ENCODE measurements around the gene TEX9. TPM values are rescaled to one million over a fixed set of nuclear protein-coding genes. Genes with fewer than 3 reads are reported as not detected.
"Not testable (repeated sequence)": the region's sequence is repeated elsewhere in the genome, so short reads cannot be mapped to it uniquely, and the experiment has no call there.

Gene TEX9
- total RNA-seq, 1 experiment from 2014 or later = 8.4 TPM

GRCh38 chr15:56371495-56372147, 6.4 kb downstream of the TEX9 start:
- no peak overlapping the region for H3T11ph ChIP-seq (ENCODE audit: low read length)
- no peak overlapping the region for H4K91ac ChIP-seq (ENCODE audit: insufficient read length, low read depth, low read length)
- no peak overlapping the region for H3K9ac ChIP-seq (ENCODE audit: extremely low read depth, insufficient read length, low read length)
- H2BK12ac ChIP-seq (ENCODE audit: insufficient read length, low read depth, low read length) = no peak overlapping the region
- Mint-ChIP-seq H3K9me3 (no peaks in the 10 kb centered on the region; a peak in 1 of 5 replicates), H3K4me1 (peaks cover 9 to 14% of the 10 kb centered on the region in 2 experiments), H3K4me3 (no peak overlapping the region), H3K36me3 (ENCODE audit: insufficient read depth in 1 of 3, low read depth in 3 of 3) (peaks cover 3 to 7% (median 6%) of the 10 kb centered on the region in 3 experiments), H3K27ac (no peak overlapping the region), H3K27me3 (ENCODE audit: low read depth) (no peaks in the 10 kb centered on the region)
- no peak overlapping the region for H3K27ac ChIP-seq (ENCODE audit: insufficient read length, low read depth, low read length)
- H3K4ac ChIP-seq (ENCODE audit: low read depth, low read length) = no peak overlapping the region
- H3K23me2 ChIP-seq (ENCODE audit: insufficient read length, low read depth, low read length, poor library complexity, severe bottlenecking) = no peaks in the 10 kb centered on the region
- H3K23ac ChIP-seq (ENCODE audit: insufficient read length, low read depth, low read length) = no peak overlapping the region
- H3K56ac ChIP-seq (ENCODE audit: insufficient read length, low read depth, low read length) = no peak overlapping the region
- H3K4me1 ChIP-seq (ENCODE audit: insufficient read depth, low read length) = no peaks in the 10 kb centered on the region; the same call in 1 of the 2 replicates
- H3K27me3 ChIP-seq (ENCODE audit: insufficient read depth, low read length) = no peaks in the 10 kb centered on the region
- no peak overlapping the region for H2AK5ac ChIP-seq (ENCODE audit: insufficient read length, low read length)
- H2BK120ac ChIP-seq (ENCODE audit: low read depth, low read length, poor library complexity, severe bottlenecking) = no peak overlapping the region
- H2BK20ac ChIP-seq (ENCODE audit: low read depth, low read length, poor library complexity, severe bottlenecking) = no peak overlapping the region
- no CpG with 5 or more reads among the region's 2 CpGs for WGBS (ENCODE audit: extremely low coverage, insufficient read length, low lambda C conversion rate)
- no peak overlapping the region for H4K5ac ChIP-seq (ENCODE audit: insufficient read length, low read depth, low read length)
- H3K14ac ChIP-seq (ENCODE audit: insufficient read depth, low read length) = no peak overlapping the region
- no peak overlapping the region for H2BK15ac ChIP-seq (ENCODE audit: low read depth, low read length)
- H3K79me2 ChIP-seq (ENCODE audit: insufficient read depth, low read length) = no peaks in the 10 kb centered on the region
- H4K8ac ChIP-seq (replicated peaks; ENCODE audit: insufficient read length, low read depth, low read length) = no peak overlapping the region
- TF ChIP-seq, protein P1, sequence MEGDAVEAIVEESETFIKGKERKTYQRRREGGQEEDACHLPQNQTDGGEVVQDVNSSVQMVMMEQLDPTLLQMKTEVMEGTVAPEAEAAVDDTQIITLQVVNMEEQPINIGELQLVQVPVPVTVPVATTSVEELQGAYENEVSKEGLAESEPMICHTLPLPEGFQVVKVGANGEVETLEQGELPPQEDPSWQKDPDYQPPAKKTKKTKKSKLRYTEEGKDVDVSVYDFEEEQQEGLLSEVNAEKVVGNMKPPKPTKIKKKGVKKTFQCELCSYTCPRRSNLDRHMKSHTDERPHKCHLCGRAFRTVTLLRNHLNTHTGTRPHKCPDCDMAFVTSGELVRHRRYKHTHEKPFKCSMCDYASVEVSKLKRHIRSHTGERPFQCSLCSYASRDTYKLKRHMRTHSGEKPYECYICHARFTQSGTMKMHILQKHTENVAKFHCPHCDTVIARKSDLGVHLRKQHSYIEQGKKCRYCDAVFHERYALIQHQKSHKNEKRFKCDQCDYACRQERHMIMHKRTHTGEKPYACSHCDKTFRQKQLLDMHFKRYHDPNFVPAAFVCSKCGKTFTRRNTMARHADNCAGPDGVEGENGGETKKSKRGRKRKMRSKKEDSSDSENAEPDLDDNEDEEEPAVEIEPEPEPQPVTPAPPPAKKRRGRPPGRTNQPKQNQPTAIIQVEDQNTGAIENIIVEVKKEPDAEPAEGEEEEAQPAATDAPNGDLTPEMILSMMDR (conservative IDR thresholded peaks at IDR 0.05) = no peak
- no peaks in the 10 kb centered on the region for H3K9me3 ChIP-seq (ENCODE audit: control insufficient read depth, low read depth, low read length)
- no peaks in the 10 kb centered on the region for H3K79me1 ChIP-seq (ENCODE audit: insufficient read depth, low read depth, low read length, poor library complexity, severe bottlenecking)
- H2BK5ac ChIP-seq (ENCODE audit: insufficient read length, low read length) = no peak overlapping the region
- H2AFZ ChIP-seq (ENCODE audit: low read length) = no peak overlapping the region
- H4K20me1 ChIP-seq (ENCODE audit: control insufficient read depth, insufficient read depth, insufficient read length) = no peaks in the 10 kb centered on the region
- no peak for DNase-seq
- no peak overlapping the region for H3K18ac ChIP-seq (ENCODE audit: insufficient read length, low read depth, low read length)
- no peak overlapping the region for H3K4me2 ChIP-seq (ENCODE audit: insufficient read depth, insufficient read length, low read length)

DNA sequence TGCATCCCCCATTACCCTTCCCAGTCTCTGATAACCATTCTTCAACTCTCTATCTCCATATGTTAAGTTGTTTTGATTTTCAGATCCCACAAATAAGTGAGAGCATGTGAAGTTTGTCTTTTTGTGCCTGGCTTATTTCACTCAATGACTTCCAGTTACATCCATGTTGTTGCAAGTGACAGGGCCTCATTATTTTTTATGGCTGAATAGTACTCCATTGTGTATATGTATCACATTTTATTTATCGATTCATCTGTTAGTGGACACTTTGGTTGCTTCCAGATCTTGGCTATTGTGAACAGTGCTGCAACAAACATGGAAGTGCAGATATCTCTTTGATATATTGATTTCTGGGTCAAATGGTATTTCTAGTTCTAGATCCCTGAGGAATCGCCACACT, 9.5 kb downstream of the TEX9 start:
- H2BK12ac ChIP-seq (ENCODE audit: insufficient read length, low read depth, low read length); H3K27me3 ChIP-seq (ENCODE audit: insufficient read depth, low read length); H2BK15ac ChIP-seq (ENCODE audit: low read depth, low read length); H2AFZ ChIP-seq (ENCODE audit: low read length); H3K79me2 ChIP-seq (ENCODE audit: insufficient read depth, low read length); H3K9me3 Mint-ChIP-seq; H3K4me1 ChIP-seq (ENCODE audit: insufficient read depth, low read length); H3K27ac Mint-ChIP-seq; H3K27ac ChIP-seq (ENCODE audit: insufficient read length, low read depth, low read length); H3K9me3 ChIP-seq (ENCODE audit: control insufficient read depth, low read depth, low read length); H4K91ac ChIP-seq (ENCODE audit: insufficient read length, low read depth, low read length); H3K4me2 ChIP-seq (ENCODE audit: insufficient read depth, insufficient read length, low read length); H3K56ac ChIP-seq (ENCODE audit: insufficient read length, low read depth, low read length); H3K4me3 Mint-ChIP-seq; H2AK5ac ChIP-seq (ENCODE audit: insufficient read length, low read length); DNase-seq; H4K5ac ChIP-seq (ENCODE audit: insufficient read length, low read depth, low read length); H4K8ac ChIP-seq (replicated peaks; ENCODE audit: insufficient read length, low read depth, low read length); H2BK120ac ChIP-seq (ENCODE audit: low read depth, low read length, poor library complexity, severe bottlenecking); H3K18ac ChIP-seq (ENCODE audit: insufficient read length, low read depth, low read length); H2BK20ac ChIP-seq (ENCODE audit: low read depth, low read length, poor library complexity, severe bottlenecking); H3K9ac ChIP-seq (ENCODE audit: extremely low read depth, insufficient read length, low read length); H3K4me1 Mint-ChIP-seq; H3K14ac ChIP-seq (ENCODE audit: insufficient read depth, low read length); H4K20me1 ChIP-seq (ENCODE audit: control insufficient read depth, insufficient read depth, insufficient read length); H3K79me1 ChIP-seq (ENCODE audit: insufficient read depth, low read depth, low read length, poor library complexity, severe bottlenecking); H3K23ac ChIP-seq (ENCODE audit: insufficient read length, low read depth, low read length); H3K4ac ChIP-seq (ENCODE audit: low read depth, low read length); H3K27me3 Mint-ChIP-seq (ENCODE audit: low read depth); H3T11ph ChIP-seq (ENCODE audit: low read length); H2BK5ac ChIP-seq (ENCODE audit: insufficient read length, low read length); H3K23me2 ChIP-seq (ENCODE audit: insufficient read length, low read depth, low read length, poor library complexity, severe bottlenecking): not testable (repeated sequence)
- peaks cover 9 to 18% (median 11%) of the 10 kb centered on the region in 3 experiments for H3K36me3 Mint-ChIP-seq (ENCODE audit: insufficient read depth in 1 of 3, low read depth in 3 of 3)
- no CpG with 5 or more reads among the region's 2 CpGs for WGBS (ENCODE audit: extremely low coverage, insufficient read length, low lambda C conversion rate)
